DND-41 (cell line): Measurements from ENCODE around the gene TWIST2.

Source experiments
- CTCF ChIP-seq: IDR thresholded peaks from 2 replicates; pipeline ENCODE4 v1.5.1; 2012; ENCODE audit warnings: borderline replicate concordance, low read length, moderate library complexity, mild to moderate bottlenecking; ENCODE audit not compliant: poor library complexity, severe bottlenecking; ENCODE audit errors: extremely low read depth
- EZH2 ChIP-seq: IDR thresholded peaks from 3 replicates; pipeline ENCODE4 v1.6.1; 2012; ENCODE audit warnings: borderline replicate concordance, low read depth, mild to moderate bottlenecking, moderate library complexity, low read length, inconsistent platforms; ENCODE audit not compliant: severe bottlenecking

- no peak for TF ChIP-seq CTCF
- no peak for TF ChIP-seq EZH2
Measured at GRCh38 chr2:238927746-238928519, 80.0 kb downstream of the TWIST2 start.
